Endothelial cell (in vitro differentiated cells): ENCODE data around the gene TIMM44. TPM values are rescaled to one million over a fixed set of nuclear protein-coding genes. Genes with fewer than 3 reads are reported as not detected.

Source experiments
- DNase-seq: peaks from one replicate; pipeline ENCODE4 v3.0.0; 2021; ENCODE audit warnings: low spot score
- H3K27ac Mint-ChIP-seq: one replicate; pipeline ENCODE4 v1.8.0; 2021; ENCODE audit warnings: mixed read lengths, inconsistent platforms; ENCODE audit not compliant: unreplicated experiment
- H3K27me3 Mint-ChIP-seq: one replicate; pipeline ENCODE4 v1.8.0; 2021; ENCODE audit warnings: mild to moderate bottlenecking, moderate library complexity, mixed read lengths, inconsistent platforms; ENCODE audit not compliant: unreplicated experiment
- H3K36me3 Mint-ChIP-seq: one replicate; pipeline ENCODE4 v1.8.0; 2021; ENCODE audit warnings: mild to moderate bottlenecking, low read depth, mixed read lengths, inconsistent platforms; ENCODE audit not compliant: unreplicated experiment
- H3K4me1 Mint-ChIP-seq: one replicate; pipeline ENCODE4 v1.8.0; 2021; ENCODE audit warnings: mild to moderate bottlenecking, mixed read lengths, inconsistent platforms; ENCODE audit not compliant: unreplicated experiment
- H3K4me3 Mint-ChIP-seq: one replicate; pipeline ENCODE4 v1.8.0; 2021; ENCODE audit warnings: mild to moderate bottlenecking, mixed read lengths, inconsistent platforms; ENCODE audit not compliant: unreplicated experiment
- H3K9me3 Mint-ChIP-seq: one replicate; pipeline ENCODE4 v1.8.0; 2021; ENCODE audit warnings: mixed read lengths, inconsistent platforms; ENCODE audit not compliant: unreplicated experiment
- total RNA-seq: library from RNA; stranded (reverse); fragmentation: NEBNext Ultra II Directional; extraction: Animal tissue kit (Norgen Biotek cat#: 25700); gene quantifications from one replicate; pipeline ENCODE4 v1.2.1, GENCODE V29; 2021; ENCODE audit not compliant: unreplicated experiment
- TF ChIP-seq, protein P1 (sequence below): fragments of 200-600 bp; sonication (generic); IDR thresholded peaks from one replicate; pipeline ENCODE4 v1.5.0; 2021; ENCODE audit warnings: antibody characterized with exemption; ENCODE audit not compliant: unreplicated experiment

Gene TIMM44
- total RNA-seq, 1 donor from 2014 or later: 46.5 TPM

DNA sequence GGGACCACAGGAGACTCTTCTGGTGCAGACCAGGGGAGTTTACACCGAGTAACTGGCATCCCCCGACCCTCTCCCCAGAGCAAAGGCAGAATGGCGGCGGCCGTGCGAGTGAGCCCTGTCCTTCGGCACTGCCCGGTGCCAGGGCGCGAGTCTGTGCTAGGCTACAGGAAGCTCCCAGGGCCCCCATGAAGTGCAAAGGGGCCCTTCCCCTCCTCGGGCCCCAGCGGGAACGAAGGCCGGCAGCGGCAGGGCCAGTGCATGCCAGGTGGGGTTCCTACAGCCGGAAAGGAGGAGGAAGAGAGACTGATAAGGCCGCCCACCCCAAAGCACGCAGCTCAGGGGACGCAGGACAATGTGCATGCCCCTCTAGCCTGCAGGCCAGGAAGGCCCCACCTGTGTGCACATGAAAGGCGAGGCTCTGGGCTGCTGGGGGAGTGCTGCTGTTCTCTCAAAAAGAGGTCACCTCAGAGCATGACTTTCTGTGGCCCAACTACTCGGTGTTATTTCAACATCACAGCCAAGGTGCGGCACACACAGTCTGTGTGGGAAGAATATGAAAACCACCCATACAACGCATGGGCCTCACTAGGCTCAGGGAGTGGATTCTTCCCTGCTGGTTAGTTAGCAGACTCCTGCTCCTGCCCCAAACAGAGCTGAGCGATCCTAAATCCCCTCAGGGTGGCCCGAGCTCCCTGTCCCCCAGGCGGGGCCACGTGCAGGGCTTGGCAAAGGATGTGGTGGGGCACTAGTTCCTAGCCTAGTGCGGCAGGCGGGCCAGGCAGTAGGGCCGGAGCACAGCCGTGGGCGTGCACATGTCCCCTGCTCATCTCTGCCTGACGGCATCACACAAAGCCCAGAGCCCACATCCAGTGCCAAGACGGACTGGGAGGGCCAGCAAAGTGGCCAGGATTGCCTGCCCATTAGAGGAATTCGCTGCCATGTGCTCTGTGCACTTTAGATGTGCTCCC lies 28.4 kb upstream of the TIMM44 start:
- Mint-ChIP-seq H3K27ac (no peak overlapping the region), H3K9me3 (no peaks in the 10 kb centered on the region), H3K27me3 (peaks cover 5% of the 10 kb centered on the region), H3K36me3 (peaks cover 28% of the 10 kb centered on the region), H3K4me1 (no peaks in the 10 kb centered on the region), H3K4me3 (no peak overlapping the region)
- DNase-seq: no peak
- TF ChIP-seq, protein P1, sequence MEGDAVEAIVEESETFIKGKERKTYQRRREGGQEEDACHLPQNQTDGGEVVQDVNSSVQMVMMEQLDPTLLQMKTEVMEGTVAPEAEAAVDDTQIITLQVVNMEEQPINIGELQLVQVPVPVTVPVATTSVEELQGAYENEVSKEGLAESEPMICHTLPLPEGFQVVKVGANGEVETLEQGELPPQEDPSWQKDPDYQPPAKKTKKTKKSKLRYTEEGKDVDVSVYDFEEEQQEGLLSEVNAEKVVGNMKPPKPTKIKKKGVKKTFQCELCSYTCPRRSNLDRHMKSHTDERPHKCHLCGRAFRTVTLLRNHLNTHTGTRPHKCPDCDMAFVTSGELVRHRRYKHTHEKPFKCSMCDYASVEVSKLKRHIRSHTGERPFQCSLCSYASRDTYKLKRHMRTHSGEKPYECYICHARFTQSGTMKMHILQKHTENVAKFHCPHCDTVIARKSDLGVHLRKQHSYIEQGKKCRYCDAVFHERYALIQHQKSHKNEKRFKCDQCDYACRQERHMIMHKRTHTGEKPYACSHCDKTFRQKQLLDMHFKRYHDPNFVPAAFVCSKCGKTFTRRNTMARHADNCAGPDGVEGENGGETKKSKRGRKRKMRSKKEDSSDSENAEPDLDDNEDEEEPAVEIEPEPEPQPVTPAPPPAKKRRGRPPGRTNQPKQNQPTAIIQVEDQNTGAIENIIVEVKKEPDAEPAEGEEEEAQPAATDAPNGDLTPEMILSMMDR: no peak

GRCh38 chr19:7970716-7971448 lies 27.4 kb upstream of the TIMM44 start:
- H3K4me3 Mint-ChIP-seq: no peak overlapping the region

GRCh38 chr19:7969555-7969939 lies 26.1 kb upstream of the TIMM44 start:
- TF ChIP-seq, protein P1: no peak
- H3K4me1 Mint-ChIP-seq: peaks cover 8% of the 10 kb centered on the region
- H3K9me3 Mint-ChIP-seq: no peaks in the 10 kb centered on the region
- peaks cover 35% of the 10 kb centered on the region for H3K36me3 Mint-ChIP-seq
- H3K4me3 Mint-ChIP-seq: no peak overlapping the region
- no peak for DNase-seq
- H3K27ac Mint-ChIP-seq: no peak overlapping the region
- peaks cover 8% of the 10 kb centered on the region for H3K27me3 Mint-ChIP-seq

More at GRCh38 chr19:7970716-7971448, 27.4 kb upstream of the TIMM44 start:
- no peak overlapping the region for H3K27ac Mint-ChIP-seq
- peaks cover 33% of the 10 kb centered on the region for H3K36me3 Mint-ChIP-seq
- H3K9me3 Mint-ChIP-seq: no peaks in the 10 kb centered on the region
- TF ChIP-seq, protein P1: peak; percentile 74
- peak; percentile 69 for DNase-seq
- H3K27me3 Mint-ChIP-seq: peaks cover 8% of the 10 kb centered on the region
- peaks cover 4% of the 10 kb centered on the region for H3K4me1 Mint-ChIP-seq

GRCh38 chr19:7968796-7969554 lies 25.5 kb upstream of the TIMM44 start:
- Mint-ChIP-seq H3K27me3 (peaks cover 7% of the 10 kb centered on the region), H3K9me3 (no peaks in the 10 kb centered on the region), H3K4me1 (peaks cover 8% of the 10 kb centered on the region), H3K36me3 (peaks cover 30% of the 10 kb centered on the region), H3K27ac (no peak overlapping the region), H3K4me3 (no peak overlapping the region)
- no peak for DNase-seq
- TF ChIP-seq, protein P1: no peak
